HG02981 (cell line): Measurements from ENCODE around the gene TTC16.
A peak's percentile ranks its signal among the peaks of the same experiment; 100 is the strongest.

Experiments
- ATAC-seq: cut with Tn5 transposase; IDR thresholded peaks from one replicate; pipeline ENCODE4 v1.9.1; 2021; ENCODE audit warnings: mild to moderate bottlenecking, moderate library complexity; ENCODE audit not compliant: unreplicated experiment

TTC16 gene

GRCh38 chr9:127720865-127721227 lies 5.0 kb downstream of the TTC16 start:
- ATAC-seq = no peak

- no peak for ATAC-seq
These were observed 5.5 kb downstream of the TTC16 start for GRCh38 chr9:127721391-127721821.

GRCh38 chr9:127722055-127722745 lies 6.3 kb downstream of the TTC16 start:
- ATAC-seq = no peak

GRCh38 chr9:127723013-127723412 lies 7.1 kb downstream of the TTC16 start:
- ATAC-seq = no peak

GRCh38 chr9:127723444-127723843 lies 7.6 kb downstream of the TTC16 start:
- ATAC-seq = no peak

GRCh38 chr9:127724012-127724411 lies 8.1 kb downstream of the TTC16 start:
- no peak for ATAC-seq

- no peak for ATAC-seq
These were observed 11.0 kb downstream of the TTC16 start for GRCh38 chr9:127726871-127727270.

- ATAC-seq = no peak
These were observed 12.9 kb downstream of the TTC16 start for GRCh38 chr9:127728808-127729207.

GRCh38 chr9:127729522-127730256 lies 13.8 kb downstream of the TTC16 start:
- no peak for ATAC-seq

- ATAC-seq = no peak
These were observed 14.4 kb downstream of the TTC16 start for GRCh38 chr9:127730262-127730661.

GRCh38 chr9:127730799-127731410 lies 15.0 kb downstream of the TTC16 start:
- ATAC-seq = no peak

- no peak for ATAC-seq
These were observed 16.1 kb downstream of the TTC16 start for GRCh38 chr9:127731938-127732337.

GRCh38 chr9:127732444-127732843 lies 16.6 kb downstream of the TTC16 start:
- no peak for ATAC-seq

GRCh38 chr9:127733614-127734013 lies 17.7 kb downstream of the TTC16 start:
- ATAC-seq = no peak

GRCh38 chr9:127734247-127734746 lies 18.4 kb downstream of the TTC16 start:
- no peak for ATAC-seq

- peak; percentile 87 for ATAC-seq
These were observed 19.1 kb downstream of the TTC16 start, which contains the start of gene TOR2A for GRCh38 chr9:127734747-127735529. TOR2A (minus strand) TSS chr9:127735294; CDS start chr9:127735270, 24 bp downstream.

- no peak for ATAC-seq
These were observed 19.8 kb downstream of the TTC16 start for GRCh38 chr9:127735530-127736185.

- no peak for ATAC-seq
These were observed 22.8 kb downstream of the TTC16 start for GRCh38 chr9:127738666-127739065.

- ATAC-seq = no peak
These were observed 23.9 kb downstream of the TTC16 start for GRCh38 chr9:127739614-127740330.
